H1 (cell line): Measurements from ENCODE around the gene ATP6V1G1. TPM values are rescaled to one million over a fixed set of nuclear protein-coding genes. Genes with fewer than 3 reads are reported as not detected.

ENCODE experiments used
- CTCF ChIA-PET: fragments of 300-600 bp; sonication (Branson Sonifier 250); formaldehyde crosslinking; loops from one replicate; lab custom pipeline; 2021; ENCODE audit not compliant: partially characterized antibody; lab: Charles Lee
- POLR2A ChIA-PET: fragments of 300-600 bp; sonication (Branson Sonifier 250); formaldehyde crosslinking; loops from one replicate; lab custom pipeline; 2021; ENCODE audit warnings: inconsistent platforms; ENCODE audit not compliant: partially characterized antibody; lab: Charles Lee
- DNase-seq, 2 experiments: peaks; one replicate each; pipeline versions ENCODE4 v3.0.0 to v3.0.0-alpha.2; 2010 to 2022; ENCODE audit warnings: low spot score in 2 of 2, low read depth in 1 of 2, mixed read lengths in 1 of 2
- FAIRE-seq: peaks from 2 replicates; lab custom pipeline; 2011; peaks lifted over from hg19 to GRCh38; lab: Jason Lieb, UNC
- H2AFZ ChIP-seq: 2 replicates; pipeline ENCODE4 v1.8.1; 2012; ENCODE audit warnings: low read length, inconsistent platforms
- H2AK5ac ChIP-seq: 2 replicates; pipeline ENCODE4 v1.6.1; 2013; ENCODE audit warnings: low read depth, low read length
- H2BK120ac ChIP-seq: replicated peaks from 2 replicates; pipeline ENCODE3; 2013; ENCODE audit warnings: low read depth, low read length, inconsistent platforms
- H2BK12ac ChIP-seq: 2 replicates; pipeline ENCODE4 v1.6.1; 2013; ENCODE audit warnings: low read depth, low read length
- H2BK15ac ChIP-seq: 2 replicates; pipeline ENCODE4 v1.6.1; 2013; ENCODE audit warnings: low read length
- H2BK20ac ChIP-seq: 2 replicates; pipeline ENCODE4 v1.6.1; 2013; ENCODE audit warnings: low read length
- H2BK5ac ChIP-seq: 2 replicates; pipeline ENCODE4 v1.6.1; 2013; ENCODE audit warnings: low read depth, low read length
- H3K14ac ChIP-seq: 2 replicates; pipeline ENCODE4 v1.6.1; 2013; ENCODE audit warnings: inconsistent platforms; ENCODE audit not compliant: insufficient read length
- H3K18ac ChIP-seq: 2 replicates; pipeline ENCODE4 v1.6.1; 2013; ENCODE audit warnings: low read length; ENCODE audit errors: extremely low read depth
- H3K23ac ChIP-seq: 2 replicates; pipeline ENCODE4 v1.6.1; 2013; ENCODE audit warnings: inconsistent platforms; ENCODE audit not compliant: insufficient read length
- H3K23me2 ChIP-seq: 2 replicates; pipeline ENCODE4 v1.6.1; 2013; ENCODE audit warnings: low read depth, low read length
- H3K27ac ChIP-seq: 2 replicates; pipeline ENCODE4 v1.6.1; 2011; ENCODE audit warnings: low read depth, low read length, inconsistent platforms
- H3K27me3 ChIP-seq, 4 experiments: replicated peaks in 1 of 4; 1 replicate in 1 of 4; 2 replicates in 3 of 4; pipeline versions ENCODE4 v1.6.1 to v1.8.1; 2011 to 2013; ENCODE audit warnings: low read length in 3 of 4, mild to moderate bottlenecking in 3 of 4, inconsistent platforms in 2 of 4, mixed read lengths in 2 of 4, moderate library complexity in 1 of 4; ENCODE audit not compliant: control insufficient read depth in 3 of 4, insufficient read depth in 3 of 4; ENCODE audit errors: extremely low read depth in 1 of 4
- H3K36me3 ChIP-seq, 4 experiments: 2 replicates each; pipeline versions ENCODE4 v1.6.1 to v1.8.1; 2011 to 2013; ENCODE audit warnings: mild to moderate bottlenecking in 4 of 4, low read length in 3 of 4, moderate library complexity in 2 of 4, control low read depth in 1 of 4, inconsistent platforms in 1 of 4; ENCODE audit not compliant: insufficient read depth in 4 of 4, control insufficient read depth in 2 of 4
- H3K4ac ChIP-seq: replicated peaks from 2 replicates; pipeline ENCODE3; 2013; ENCODE audit warnings: low read length, low read depth, mixed read lengths, inconsistent platforms; ENCODE audit not compliant: insufficient read length
- H3K4me1 ChIP-seq, 4 experiments: replicated peaks in 1 of 4; 1 replicate in 1 of 4; 2 replicates in 3 of 4; pipeline versions ENCODE4 v1.6.1 to v1.8.1; 2011 to 2013; ENCODE audit warnings: low read length in 3 of 4, inconsistent platforms in 2 of 4, mixed read lengths in 1 of 4; ENCODE audit not compliant: insufficient read depth in 4 of 4, control insufficient read depth in 3 of 4
- H3K4me2 ChIP-seq, 2 experiments: 2 replicates each; pipeline versions ENCODE4 v1.6.1 to v1.8.1; 2011 to 2013; ENCODE audit warnings: low read depth in 2 of 2, low read length in 2 of 2, control low read depth in 1 of 2, inconsistent platforms in 1 of 2, mild to moderate bottlenecking in 1 of 2; ENCODE audit not compliant: insufficient read depth in 1 of 2
- H3K4me3 ChIP-seq, 4 experiments: fragments of 200-600, 300-600 bp in 1 of 4; sonication (generic), shearing (Covaris generic), sonication (Bioruptor Twin) in 1 of 4; 2 replicates each; pipeline versions ENCODE4 v1.5.1 to v1.8.1; 2011 to 2016; ENCODE audit warnings: low read length in 4 of 4, low read depth in 3 of 4, control low read depth in 2 of 4, inconsistent platforms in 2 of 4, mild to moderate bottlenecking in 2 of 4, mixed read lengths in 1 of 4, moderate library complexity in 1 of 4; ENCODE audit not compliant: insufficient read depth in 2 of 4; ENCODE audit errors: extremely low read depth in 1 of 4
- H3K56ac ChIP-seq: replicated peaks from 2 replicates; pipeline ENCODE3; 2013; ENCODE audit warnings: low read depth, mild to moderate bottlenecking, mixed read lengths, low read length, inconsistent platforms; ENCODE audit not compliant: insufficient read length
- H3K79me1 ChIP-seq: 2 replicates; pipeline ENCODE4 v1.6.1; 2013; ENCODE audit warnings: low read depth, low read length, control low read depth
- H3K79me2 ChIP-seq, 2 experiments: 2 replicates each; pipeline versions ENCODE4 v1.6.1 to v1.8.1; 2012 to 2013; ENCODE audit warnings: low read length in 2 of 2, mild to moderate bottlenecking in 2 of 2, inconsistent platforms in 1 of 2; ENCODE audit not compliant: insufficient read depth in 2 of 2, control insufficient read depth in 1 of 2
- H3K9ac ChIP-seq, 4 experiments: replicated peaks in 1 of 4; 1 replicate in 1 of 4; 2 replicates in 3 of 4; pipeline versions ENCODE4 v1.6.1 to v1.8.1; 2011 to 2013; ENCODE audit warnings: low read depth in 3 of 4, low read length in 3 of 4, control low read depth in 2 of 4, mild to moderate bottlenecking in 2 of 4, moderate library complexity in 2 of 4, inconsistent platforms in 1 of 4; ENCODE audit errors: extremely low read depth in 1 of 4
- H3K9me3 ChIP-seq, 2 experiments: 2 replicates each; pipeline versions ENCODE4 v1.6.1 to v1.8.1; 2012 to 2013; ENCODE audit warnings: mild to moderate bottlenecking in 2 of 2, moderate library complexity in 2 of 2, control low read depth in 1 of 2, inconsistent platforms in 1 of 2, low read depth in 1 of 2, low read length in 1 of 2, mixed read lengths in 1 of 2; ENCODE audit not compliant: insufficient read depth in 2 of 2
- H4K20me1 ChIP-seq, 2 experiments: replicated peaks in 1 of 2; 2 replicates each; pipeline versions ENCODE3 to v1.8.1; 2011 to 2013; ENCODE audit warnings: inconsistent platforms in 2 of 2, low read length in 2 of 2, mild to moderate bottlenecking in 1 of 2; ENCODE audit not compliant: insufficient read depth in 2 of 2, control insufficient read depth in 1 of 2
- H4K5ac ChIP-seq: 2 replicates; pipeline ENCODE4 v1.6.1; 2013; ENCODE audit warnings: low read length, low read depth, mixed read lengths, inconsistent platforms; ENCODE audit not compliant: insufficient read length
- H4K8ac ChIP-seq: 2 replicates; pipeline ENCODE4 v1.8.0; 2013; ENCODE audit warnings: mild to moderate bottlenecking, moderate library complexity, low read length, inconsistent platforms; ENCODE audit not compliant: insufficient read depth; ENCODE audit errors: extremely low read depth
- H4K91ac ChIP-seq: replicated peaks from 2 replicates; pipeline ENCODE3; 2013; ENCODE audit warnings: low read length, mixed read lengths, inconsistent platforms; ENCODE audit not compliant: insufficient read length
- CBX5 ChIP-seq: fragments of 300-800, 300-1000 bp; sonication (generic); IDR thresholded peaks from 2 replicates; pipeline ENCODE4 v1.7.1; 2016; ENCODE audit warnings: antibody characterized with exemption, low read length, low read depth
- CHD1 ChIP-seq: IDR thresholded peaks from 2 replicates; pipeline ENCODE4 v1.6.1; 2012; ENCODE audit warnings: low read depth, low read length, improper control_type of control experiment
- KDM4A ChIP-seq: IDR thresholded peaks from one replicate; pipeline ENCODE4 v1.7.1; 2012; ENCODE audit warnings: low read depth, mild to moderate bottlenecking, moderate library complexity, low read length, inconsistent platforms; ENCODE audit not compliant: severe bottlenecking
- WGBS, 2 experiments: shearing (Covaris generic) in 1 of 2; methylation state at CpG; one replicate each; pipeline versions ENCODE4 v1.1.6 to v1.1.7; 2013 to 2015; ENCODE audit warnings: low lambda C conversion rate in 2 of 2, mixed read lengths in 2 of 2, inconsistent platforms in 1 of 2, low coverage in 1 of 2, missing lambda C conversion rate in 1 of 2; ENCODE audit not compliant: insufficient replicate concordance in 2 of 2, insufficient coverage in 1 of 2, insufficient read length in 1 of 2; ENCODE audit errors: extremely low coverage in 1 of 2, missing lambda C conversion rate in 1 of 2; 5-methylcytosine and 5-hydroxymethylcytosine counted together
- polyA plus RNA-seq, 7 experiments: library from polyadenylated mRNA; depleted of rRNA in 3 of 7; stranded (reverse) in 5 of 7; unstranded in 2 of 7; fragments of >200 nt in 5 of 7; fragments of 200-250 nt in 2 of 7; gene quantifications; 1 replicate in 5 of 7; 2 replicates in 1 of 7; 4 replicates in 1 of 7; pipeline versions ENCODE4 v1.2.1 to v1.2.3, GENCODE V29; 2011 to 2013; ENCODE audit warnings: missing spikeins in 2 of 7, mixed read lengths in 2 of 7
- total RNA-seq: library from RNA; stranded (reverse); fragmentation: NEBNext Ultra II Directional; extraction: Animal tissue kit (Norgen Biotek cat#: 25700); gene quantifications from 2 replicates; pipeline ENCODE4 v1.2.1, GENCODE V29; 2021
- TF ChIP-seq, protein P1 (sequence below): IDR thresholded peaks from 2 replicates; pipeline ENCODE4 v1.6.1; 2012; ENCODE audit warnings: inconsistent platforms

Gene ATP6V1G1
- total and polyA plus RNA-seq, 2 of the 8 experiments (the other 6 are each of a cell fraction or from before 2014, with no cell fraction given), result 112 to 124 TPM

DNA sequence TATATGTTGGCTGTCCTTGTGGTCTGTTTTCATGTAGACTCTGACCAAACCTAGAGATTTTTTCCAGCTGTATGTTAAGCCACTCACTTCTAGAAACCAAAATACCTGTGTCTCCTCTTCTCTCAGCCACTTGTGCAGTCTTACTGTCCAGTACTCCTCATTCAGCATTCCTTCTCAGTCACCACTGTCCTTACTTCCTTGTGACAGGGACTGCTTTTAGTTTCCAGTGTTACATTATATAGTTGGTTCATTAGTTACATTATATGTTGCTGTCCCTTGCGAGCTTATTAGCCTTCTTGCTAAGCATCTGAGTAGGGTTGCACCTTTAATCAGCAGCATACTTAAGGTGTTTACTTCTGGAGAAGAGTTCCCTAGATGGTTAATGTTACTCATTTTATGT lies 4.3 kb downstream of the ATP6V1G1 start:
- Histone ChIP-seq H3K79me2 (peaks cover 37 to 77% of the 10 kb centered on the region in 2 experiments), H3K56ac (no peak overlapping the region), H3K18ac (no peak overlapping the region), H3K4ac (no peak overlapping the region), H3K9ac (no peak overlapping the region), H3K4me2 (no peak overlapping the region), H3K79me1 (peaks cover 5% of the 10 kb centered on the region), H4K91ac (no peak overlapping the region), H2BK20ac (no peak overlapping the region), H2AK5ac (no peak overlapping the region), H3K27ac (no peak overlapping the region), H3K14ac (no peak overlapping the region), H2BK120ac (no peak overlapping the region), H3K23ac (no peak overlapping the region), H3K23me2 (peaks cover 9% of the 10 kb centered on the region), H2BK15ac (no peak overlapping the region), H4K20me1 (peaks cover 21 to 24% of the 10 kb centered on the region in 2 experiments), H3K4me1 (peaks cover 0 to 10% (median 2%) of the 10 kb centered on the region in 4 experiments; a peak in 4 of 7 replicates), H2BK12ac (no peak overlapping the region), H4K5ac (no peak overlapping the region), H2AFZ (no peak overlapping the region), H3K4me3 (no peak overlapping the region), H3K36me3 (peaks cover 6 to 36% (median 24%) of the 10 kb centered on the region in 4 experiments), H4K8ac (no peak overlapping the region), H3K27me3 (no peaks in the 10 kb centered on the region), H2BK5ac (no peak overlapping the region), H3K9me3 (no peaks in the 10 kb centered on the region)
- CTCF ChIA-PET, result interaction anchor here (0.6 to 3.8 kb wide), 20 partner anchors 9 to 419 kb away, joined by 3 to 33 read pairs (median 4); no protein-coding TSS in a partner anchor
- no peak for FAIRE-seq
- WGBS, 2 experiments, result 88% methylated on average over 1 of the region's 1 CpG; no CpG with 5 or more reads in 1 of the 2 experiments
- POLR2A ChIA-PET, result interaction anchor here (0.9 to 17.6 kb wide), 5 partner anchors 8 to 54 kb away, joined by 3 to 218 read pairs (median 7); partner anchors contain the start of gene TMEM268
- no peak for TF ChIP-seq CHD1
- TF ChIP-seq CBX5, result no peak
- TF ChIP-seq, protein P1, sequence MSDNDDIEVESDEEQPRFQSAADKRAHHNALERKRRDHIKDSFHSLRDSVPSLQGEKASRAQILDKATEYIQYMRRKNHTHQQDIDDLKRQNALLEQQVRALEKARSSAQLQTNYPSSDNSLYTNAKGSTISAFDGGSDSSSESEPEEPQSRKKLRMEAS, result no peak
- no peak for TF ChIP-seq KDM4A
- no peak for DNase-seq
